Common myeloid progenitor, CD34-positive (primary cell): ENCODE data around the gene HOXB2.

Experiments used
- CTCF ChIA-PET: fragments of 350-600 bp; sonication (Branson Sonifier 250); formaldehyde crosslinking; loops from one replicate; lab custom pipeline; 2021; ENCODE audit warnings: antibody characterized with exemption; lab: Charles Lee
- POLR2A ChIA-PET: fragments of 350-600 bp; sonication (Branson Sonifier 250); formaldehyde crosslinking; loops from one replicate; lab custom pipeline; 2021; ENCODE audit warnings: antibody characterized with exemption; lab: Charles Lee
- DNase-seq, 3 donors: peaks; one replicate each; pipeline versions ENCODE4 v3.0.0 to v3.0.0-alpha.2; 2013
- H3K27ac ChIP-seq, 2 experiments: 1 replicate in 1 of 2; 2 replicates in 1 of 2; pipeline ENCODE4 v1.7.0; 2013; ENCODE audit warnings: inconsistent platforms in 2 of 2, low read length in 2 of 2, mild to moderate bottlenecking in 2 of 2, low read depth in 1 of 2, moderate library complexity in 1 of 2; ENCODE audit not compliant: severe bottlenecking in 2 of 2, insufficient read depth in 1 of 2, poor library complexity in 1 of 2
- H3K27me3 ChIP-seq, 5 experiments: replicated peaks in 2 of 5; 1 replicate in 3 of 5; 2 replicates in 2 of 5; pipeline versions ENCODE4 v1.6.1 to v1.7.0; 2013; ENCODE audit warnings: low read length in 4 of 5, mild to moderate bottlenecking in 2 of 5, moderate library complexity in 2 of 5, inconsistent platforms in 1 of 5; ENCODE audit not compliant: insufficient read depth in 5 of 5, control insufficient read depth in 4 of 5
- H3K36me3 ChIP-seq, 4 experiments: 1 replicate in 2 of 4; 2 replicates in 2 of 4; pipeline versions ENCODE4 v1.6.1 to v1.7.0; 2013; ENCODE audit warnings: low read length in 3 of 4, control low read depth in 1 of 4, mild to moderate bottlenecking in 1 of 4; ENCODE audit not compliant: control insufficient read depth in 4 of 4, insufficient read depth in 4 of 4
- H3K4me1 ChIP-seq, 4 experiments: 1 replicate in 3 of 4; 2 replicates in 1 of 4; pipeline versions ENCODE4 v1.6.1 to v1.7.1; 2013; ENCODE audit warnings: low read length in 3 of 4, mild to moderate bottlenecking in 3 of 4, control low read depth in 1 of 4, inconsistent platforms in 1 of 4, moderate library complexity in 1 of 4; ENCODE audit not compliant: control insufficient read depth in 4 of 4, insufficient read depth in 4 of 4; ENCODE audit errors: control extremely low read depth in 1 of 4
- H3K4me3 ChIP-seq, 7 experiments: 1 replicate in 4 of 7; 2 replicates in 3 of 7; pipeline versions ENCODE4 v1.5.1 to v1.7.0; 2013; ENCODE audit warnings: mild to moderate bottlenecking in 7 of 7, low read length in 6 of 7, moderate library complexity in 6 of 7, inconsistent platforms in 2 of 7, low read depth in 2 of 7, control low read depth in 1 of 7; ENCODE audit not compliant: insufficient read depth in 4 of 7, control insufficient read depth in 1 of 7; ENCODE audit errors: extremely low read depth in 1 of 7
- H3K9me3 ChIP-seq, 5 experiments: 1 replicate in 4 of 5; 2 replicates in 1 of 5; pipeline versions ENCODE4 v1.6.1 to v1.7.1; 2013; ENCODE audit warnings: low read length in 4 of 5, mild to moderate bottlenecking in 2 of 5, inconsistent platforms in 1 of 5, low read depth in 1 of 5, moderate library complexity in 1 of 5; ENCODE audit not compliant: control insufficient read depth in 4 of 5, insufficient read depth in 2 of 5; ENCODE audit errors: control extremely low read depth in 1 of 5
- WGBS: methylation state at CpG from one replicate; pipeline ENCODE4 v1.1.5; 2013; ENCODE audit not compliant: insufficient coverage; 5-methylcytosine and 5-hydroxymethylcytosine counted together

The HOXB2 gene

DNA sequence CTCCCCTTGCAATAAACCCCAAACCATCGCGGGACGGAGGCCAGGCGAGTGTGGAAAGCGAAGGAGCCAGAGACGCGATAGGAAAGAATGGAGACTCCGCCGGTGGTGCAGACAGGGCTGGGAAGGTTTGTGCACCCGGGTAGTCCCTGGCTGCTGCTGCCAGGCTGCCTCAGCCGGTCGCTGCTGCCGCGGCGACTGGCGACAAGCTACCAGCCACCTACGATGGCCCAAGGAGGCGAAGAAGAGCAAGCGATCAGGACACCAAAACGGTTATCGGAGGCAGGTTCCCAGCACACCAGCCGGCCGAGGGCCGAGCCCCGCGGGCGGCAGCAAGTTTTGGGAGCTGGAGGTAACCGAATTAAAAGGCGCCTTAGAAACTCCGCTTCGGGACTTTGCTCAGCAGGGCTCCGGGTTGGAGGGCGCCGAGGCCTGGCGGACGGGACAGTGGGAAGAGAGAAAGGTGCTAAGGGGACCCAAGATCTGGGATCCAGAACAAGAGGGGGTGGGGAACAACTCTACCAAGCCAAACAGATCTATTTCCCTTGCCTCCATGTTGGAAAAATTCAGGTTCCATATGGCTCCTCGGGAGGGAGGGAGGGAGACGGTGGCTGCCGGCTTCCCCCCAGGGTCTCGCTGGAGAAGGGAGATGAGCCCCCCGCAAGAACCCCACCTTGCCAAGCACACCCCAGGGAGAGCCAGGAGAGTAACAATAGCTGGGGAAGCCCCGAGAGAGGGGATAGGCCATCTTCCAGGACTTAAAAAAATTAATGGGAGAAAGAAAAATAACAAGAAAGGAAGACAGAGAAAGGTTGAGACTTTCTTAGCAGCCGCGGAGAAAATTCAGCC, 9.7 kb upstream of the HOXB2 start:
- H3K27me3 ChIP-seq = no peaks in the 10 kb centered on the region
- H3K4me3 ChIP-seq = peak overlapping the region in 1 of 7 experiments; percentile 61
- DNase-seq = no peak
- H3K4me1 ChIP-seq = peaks cover 3 to 47% (median 32%) of the 10 kb centered on the region in 4 experiments
- no peaks in the 10 kb centered on the region for H3K9me3 ChIP-seq
- WGBS = 85% methylated on average over 36 of the region's 44 CpGs
- ChIA-PET POLR2A (interaction anchor here (0.7 kb wide), 1 partner anchor 54 kb away, joined by 3 read pairs; no protein-coding TSS in a partner anchor), CTCF (interaction anchor here (1.0 to 3.6 kb wide), 5 partner anchors 10 to 62 kb away, joined by 3 to 9 read pairs (median 4); no protein-coding TSS in a partner anchor)
- peak overlapping the region in 1 of 2 experiments; percentile 64 for H3K27ac ChIP-seq
- peaks cover 5 to 51% (median 28%) of the 10 kb centered on the region in 4 experiments for H3K36me3 ChIP-seq

DNA sequence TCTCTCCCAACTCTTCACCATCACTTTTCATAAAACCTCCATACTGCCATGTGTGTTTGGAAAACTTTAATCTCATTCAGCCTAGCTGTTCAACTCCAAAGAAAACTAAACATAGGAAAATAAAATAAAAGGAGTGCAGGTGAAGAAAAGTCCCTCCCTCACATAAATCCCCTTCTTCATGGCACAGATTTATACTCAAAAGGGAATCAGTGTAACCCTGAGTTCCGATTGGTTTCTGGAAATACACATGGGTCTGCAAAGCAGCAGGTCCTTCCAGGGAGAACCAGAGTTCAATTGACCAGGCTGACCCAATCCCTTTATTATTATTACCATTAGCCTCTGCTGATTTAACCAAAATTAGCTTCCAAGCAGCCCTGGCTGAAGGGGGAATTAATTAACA, 8.9 kb upstream of the HOXB2 start:
- ChIA-PET POLR2A (no interaction called here), CTCF (no interaction called here)
- Histone ChIP-seq H3K9me3 (no peaks in the 10 kb centered on the region), H3K27me3 (no peaks in the 10 kb centered on the region), H3K4me3 (no peak overlapping the region), H3K4me1 (peaks cover 3 to 54% (median 34%) of the 10 kb centered on the region in 4 experiments), H3K36me3 (peaks cover 5 to 50% (median 28%) of the 10 kb centered on the region in 4 experiments), H3K27ac (no peak overlapping the region)
- no peak for DNase-seq
- WGBS = 89% methylated on average over 1 of the region's 1 CpG

DNA sequence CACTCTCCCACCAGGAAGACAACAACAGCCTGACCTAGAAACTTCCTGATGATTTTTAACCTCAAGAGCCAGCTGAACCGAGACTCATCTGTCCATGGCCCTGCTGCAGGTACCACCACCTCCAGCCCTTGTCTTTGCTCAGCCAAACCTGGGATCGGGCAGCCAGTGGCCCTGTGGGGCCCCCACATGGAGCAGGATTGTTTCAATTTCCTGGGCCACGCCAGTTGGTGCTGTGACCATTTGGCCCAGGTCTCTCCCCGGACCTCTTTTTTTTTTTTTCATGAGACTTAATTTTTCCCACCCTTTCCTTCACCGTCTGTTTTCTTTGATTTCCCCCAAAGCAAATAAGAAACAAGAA, 8.3 kb upstream of the HOXB2 start:
- Histone ChIP-seq H3K4me1 (peaks cover 3 to 60% (median 38%) of the 10 kb centered on the region in 4 experiments), H3K4me3 (no peak overlapping the region), H3K36me3 (peaks cover 5 to 45% (median 26%) of the 10 kb centered on the region in 4 experiments), H3K27ac (no peak overlapping the region), H3K9me3 (no peaks in the 10 kb centered on the region), H3K27me3 (no peaks in the 10 kb centered on the region)
- CTCF ChIA-PET = no interaction called here
- WGBS = 90% methylated on average over 4 of the region's 5 CpGs
- POLR2A ChIA-PET = no interaction called here
- no peak for DNase-seq

DNA sequence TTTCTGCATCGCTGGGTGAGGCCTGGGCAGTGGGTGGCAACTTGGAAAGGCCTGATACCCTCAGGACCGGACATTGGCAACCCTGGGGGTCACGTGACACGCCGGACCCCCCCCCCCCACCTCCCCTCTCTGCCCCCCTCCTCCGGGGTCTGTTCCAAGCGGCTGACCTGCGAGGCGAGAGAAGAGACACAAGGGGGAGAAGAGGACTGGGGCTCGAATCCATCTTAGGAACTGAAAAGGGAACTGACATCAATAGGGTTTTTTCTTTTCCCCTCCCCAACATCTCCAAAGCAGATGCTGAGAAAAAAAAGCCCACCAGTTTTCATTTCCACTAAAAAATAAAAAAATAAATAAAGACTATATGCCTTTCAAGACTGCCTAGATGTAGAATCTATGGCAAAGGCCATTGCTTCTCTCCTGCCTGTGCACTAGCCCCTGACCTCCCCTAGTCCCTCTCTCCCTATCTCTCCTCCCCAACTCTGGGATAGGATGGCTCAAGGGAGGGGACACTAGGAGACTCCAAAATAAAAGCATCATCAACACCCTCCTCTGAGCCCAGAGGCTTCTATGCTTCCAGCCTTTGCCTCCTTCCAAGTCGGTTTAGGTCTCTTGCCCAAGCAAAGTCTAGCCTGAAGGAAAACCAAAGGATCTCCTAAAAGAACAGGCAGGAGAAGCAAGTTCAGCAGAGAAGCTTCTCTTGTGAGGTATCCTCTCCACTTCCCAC, 7.7 kb upstream of the HOXB2 start:
- Histone ChIP-seq H3K27me3 (no peaks in the 10 kb centered on the region), H3K27ac (no peak overlapping the region), H3K4me3 (no peak overlapping the region), H3K4me1 (peaks cover 5 to 60% (median 42%) of the 10 kb centered on the region in 4 experiments), H3K9me3 (no peaks in the 10 kb centered on the region), H3K36me3 (peaks cover 5 to 42% (median 24%) of the 10 kb centered on the region in 4 experiments)
- 100% methylated on average over 2 of the region's 11 CpGs for WGBS
- no peak for DNase-seq
- POLR2A ChIA-PET = no interaction called here
- CTCF ChIA-PET = no interaction called here

DNA sequence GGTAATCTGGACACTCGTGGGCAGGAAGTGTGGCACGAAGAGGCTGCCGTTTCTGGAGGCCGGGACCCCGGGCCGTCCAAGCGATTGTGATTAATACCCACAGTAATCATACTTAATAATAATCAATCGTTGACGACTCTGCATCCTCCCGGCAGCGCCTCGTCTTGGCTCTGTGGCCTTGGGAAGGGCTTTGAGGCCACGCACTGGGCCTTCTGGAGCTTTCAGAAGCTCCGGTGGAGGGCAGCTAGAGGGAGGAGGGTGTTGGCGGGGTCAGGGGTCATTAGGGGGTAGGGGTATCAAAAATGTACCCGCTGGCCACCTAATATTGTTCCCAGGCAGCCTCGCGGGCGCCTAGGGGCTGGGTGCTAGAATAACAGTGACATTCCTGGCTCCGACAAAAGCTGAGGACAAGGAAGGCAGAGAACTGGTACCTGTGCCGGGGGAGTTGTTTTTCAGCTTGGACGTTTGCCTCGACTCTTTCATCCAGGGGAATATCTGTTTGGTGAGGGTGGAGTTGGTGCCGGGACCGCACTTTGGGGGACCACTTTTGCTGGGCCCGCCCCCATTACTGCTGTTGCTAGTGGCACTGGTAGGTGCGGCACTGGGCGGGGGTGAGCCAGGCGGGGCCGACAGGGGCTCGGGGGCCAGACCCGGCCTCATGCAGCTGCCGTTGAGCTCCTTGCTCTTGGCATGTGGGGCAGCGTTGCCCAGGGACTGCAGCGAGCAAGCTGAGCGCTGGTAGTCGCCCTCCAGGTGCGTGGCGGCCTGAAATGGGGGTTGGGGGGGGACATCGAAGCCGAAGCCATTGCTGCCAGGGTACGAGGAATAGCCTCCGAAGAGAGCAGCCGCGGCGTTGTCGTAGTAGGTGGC, 6.9 kb upstream of the HOXB2 start:
- no peak for DNase-seq
- H3K27me3 ChIP-seq = no peaks in the 10 kb centered on the region
- H3K9me3 ChIP-seq = no peaks in the 10 kb centered on the region
- H3K36me3 ChIP-seq = peaks cover 5 to 42% (median 24%) of the 10 kb centered on the region in 4 experiments
- CTCF ChIA-PET = no interaction called here
- WGBS = 94% methylated on average over 40 of the region's 47 CpGs
- H3K4me3 ChIP-seq = no peak overlapping the region
- no peak overlapping the region for H3K27ac ChIP-seq
- POLR2A ChIA-PET = interaction anchor here (0.6 kb wide), 1 partner anchor 461 kb away, joined by 4 read pairs; no protein-coding TSS in a partner anchor
- peaks cover 8 to 60% (median 44%) of the 10 kb centered on the region in 4 experiments for H3K4me1 ChIP-seq

DNA sequence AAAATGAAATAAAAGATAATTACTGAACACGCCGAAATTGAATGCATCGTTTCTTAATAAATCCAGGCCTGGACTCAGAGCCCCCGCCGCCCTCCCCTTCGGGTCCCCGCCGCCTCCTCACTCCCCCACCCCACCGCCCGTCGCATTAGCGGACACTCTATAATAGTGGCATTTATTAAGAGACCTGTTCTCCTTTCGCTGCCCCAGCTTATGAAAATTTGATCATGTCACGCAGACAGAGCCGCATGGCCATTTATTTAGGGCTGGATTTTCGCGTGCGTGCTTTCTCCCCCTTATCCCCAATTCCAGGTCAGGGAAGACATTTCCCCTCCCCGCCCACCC, 6.3 kb upstream of the HOXB2 start:
- ChIA-PET POLR2A (interaction anchor here (0.6 kb wide), 1 partner anchor 460 kb away, joined by 4 read pairs; no protein-coding TSS in a partner anchor), CTCF (no interaction called here)
- Histone ChIP-seq H3K4me1 (peaks cover 12 to 60% (median 46%) of the 10 kb centered on the region in 4 experiments), H3K9me3 (no peaks in the 10 kb centered on the region), H3K36me3 (peaks cover 5 to 42% (median 24%) of the 10 kb centered on the region in 4 experiments), H3K27ac (no peak overlapping the region), H3K27me3 (no peaks in the 10 kb centered on the region), H3K4me3 (no peak overlapping the region)
- DNase-seq = no peak
- WGBS = 98% methylated on average over 5 of the region's 19 CpGs
